HG03439 (cell line): ENCODE data around the gene SFRP2.

Source experiments
- ATAC-seq: cut with Tn5 transposase; IDR thresholded peaks from one replicate; pipeline ENCODE4 v1.9.1; 2021; ENCODE audit warnings: mild to moderate bottlenecking, moderate library complexity; ENCODE audit not compliant: unreplicated experiment

The SFRP2 gene

GRCh38 chr4:153798420-153798819, 9.5 kb upstream of the SFRP2 start:
- no peak for ATAC-seq

GRCh38 chr4:153794006-153794405, 5.1 kb upstream of the SFRP2 start:
- no peak for ATAC-seq

- ATAC-seq, result no peak
Measured at GRCh38 chr4:153792618-153793247, 3.9 kb upstream of the SFRP2 start.

- no peak for ATAC-seq
Measured at GRCh38 chr4:153791746-153792617, 3.1 kb upstream of the SFRP2 start.

GRCh38 chr4:153790962-153791551, 2.2 kb upstream of the SFRP2 start:
- ATAC-seq, result no peak

- no peak for ATAC-seq
Measured at GRCh38 chr4:153790500-153790865, 1.6 kb upstream of the SFRP2 start.

GRCh38 chr4:153789741-153790499, 1.0 kb upstream of the SFRP2 start:
- no peak for ATAC-seq

GRCh38 chr4:153788051-153788412, 851 bp downstream of the SFRP2 start:
- ATAC-seq, result no peak

GRCh38 chr4:153787575-153787974, 1.3 kb downstream of the SFRP2 start:
- ATAC-seq, result no peak

GRCh38 chr4:153787061-153787560, 1.8 kb downstream of the SFRP2 start:
- no peak for ATAC-seq

GRCh38 chr4:153785910-153786721, 2.8 kb downstream of the SFRP2 start:
- no peak for ATAC-seq

- ATAC-seq, result no peak
Measured at GRCh38 chr4:153784166-153784699, 4.7 kb downstream of the SFRP2 start.

- ATAC-seq, result no peak
Measured at GRCh38 chr4:153782581-153782980, 6.3 kb downstream of the SFRP2 start.

GRCh38 chr4:153781717-153782416, 7.0 kb downstream of the SFRP2 start:
- ATAC-seq, result no peak

- ATAC-seq, result no peak
Measured at GRCh38 chr4:153781280-153781679, 7.6 kb downstream of the SFRP2 start.

GRCh38 chr4:153780876-153781275, 8.0 kb downstream of the SFRP2 start:
- ATAC-seq, result peak; percentile 73

- ATAC-seq, result no peak
Measured at GRCh38 chr4:153780221-153780620, 8.7 kb downstream of the SFRP2 start.

GRCh38 chr4:153778383-153778782, 10.5 kb downstream of the SFRP2 start:
- no peak for ATAC-seq

GRCh38 chr4:153777421-153777820, 11.5 kb downstream of the SFRP2 start:
- no peak for ATAC-seq
